ENCODE results near the gene TADA1. TPM values are rescaled to one million over a fixed set of nuclear protein-coding genes. Genes with fewer than 3 reads are reported as not detected.

The TADA1 gene
- polyA plus RNA-seq, 1 donor (not counting 4 experiments of a cell fraction or from before 2014, with no cell fraction given) = 15.0 TPM

DNA sequence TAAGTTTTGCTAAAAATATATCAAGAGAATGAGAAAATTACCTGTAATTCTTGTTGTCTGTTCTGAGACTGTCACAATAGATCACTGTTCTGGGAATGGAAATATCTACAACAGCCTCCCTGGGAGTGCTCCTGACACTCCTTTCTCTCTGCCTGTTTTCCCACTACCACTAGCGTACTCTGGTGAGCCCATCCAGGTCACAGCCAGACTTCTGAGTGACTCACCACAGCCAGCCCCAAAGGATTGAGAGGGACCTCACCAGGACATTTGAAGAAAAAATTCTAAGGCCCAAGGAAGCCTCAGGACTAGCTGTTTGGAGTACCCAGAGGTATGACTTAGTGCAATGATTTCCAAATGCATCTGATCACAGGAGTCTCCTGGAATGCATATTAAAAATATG lies 39.0 kb upstream of the TADA1 start:
- no peak overlapping the region for H3K4me3 ChIP-seq (ENCODE audit: control insufficient read depth in 2 of 3, extremely low read depth in 1 of 3, insufficient read depth in 2 of 3, low read depth in 1 of 3, low read length in 3 of 3)
- no peak overlapping the region for H2AFZ ChIP-seq (ENCODE audit: control insufficient read depth, low read length)
- no peaks in the 10 kb centered on the region for H3K9me1 ChIP-seq (ENCODE audit: control insufficient read depth, extremely low read depth, insufficient read depth, low read length)
- no peaks in the 10 kb centered on the region for H3K79me2 ChIP-seq (ENCODE audit: control insufficient read depth, insufficient read depth, low read length)
- dilution Hi-C loops (cut with MboI; ENCODE audit: extremely low pct_ligation_motif_present, low sequenced_read_pairs) = no loop called here
- peaks cover 2% of the 10 kb centered on the region for H3K4me1 ChIP-seq (ENCODE audit: control insufficient read depth, extremely low read depth, insufficient read depth, low read length)
- FAIRE-seq (no peak), DNase-seq (ENCODE audit: low read depth, low spot score) (no peak)
- peaks cover 16% of the 10 kb centered on the region for H3K27me3 ChIP-seq (ENCODE audit: control insufficient read depth, extremely low read depth, insufficient read depth, low read length)
- no peaks in the 10 kb centered on the region for H4K20me1 ChIP-seq (ENCODE audit: control insufficient read depth, extremely low read depth, insufficient read depth, low read length)
- H3K36me3 ChIP-seq (ENCODE audit: control insufficient read depth in 2 of 2, extremely low read depth in 1 of 2, insufficient read depth in 2 of 2, low read length in 2 of 2) = no peaks in the 10 kb centered on the region
- TF ChIP-seq, protein P1, sequence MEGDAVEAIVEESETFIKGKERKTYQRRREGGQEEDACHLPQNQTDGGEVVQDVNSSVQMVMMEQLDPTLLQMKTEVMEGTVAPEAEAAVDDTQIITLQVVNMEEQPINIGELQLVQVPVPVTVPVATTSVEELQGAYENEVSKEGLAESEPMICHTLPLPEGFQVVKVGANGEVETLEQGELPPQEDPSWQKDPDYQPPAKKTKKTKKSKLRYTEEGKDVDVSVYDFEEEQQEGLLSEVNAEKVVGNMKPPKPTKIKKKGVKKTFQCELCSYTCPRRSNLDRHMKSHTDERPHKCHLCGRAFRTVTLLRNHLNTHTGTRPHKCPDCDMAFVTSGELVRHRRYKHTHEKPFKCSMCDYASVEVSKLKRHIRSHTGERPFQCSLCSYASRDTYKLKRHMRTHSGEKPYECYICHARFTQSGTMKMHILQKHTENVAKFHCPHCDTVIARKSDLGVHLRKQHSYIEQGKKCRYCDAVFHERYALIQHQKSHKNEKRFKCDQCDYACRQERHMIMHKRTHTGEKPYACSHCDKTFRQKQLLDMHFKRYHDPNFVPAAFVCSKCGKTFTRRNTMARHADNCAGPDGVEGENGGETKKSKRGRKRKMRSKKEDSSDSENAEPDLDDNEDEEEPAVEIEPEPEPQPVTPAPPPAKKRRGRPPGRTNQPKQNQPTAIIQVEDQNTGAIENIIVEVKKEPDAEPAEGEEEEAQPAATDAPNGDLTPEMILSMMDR (optimal IDR thresholded peaks at IDR 0.05 in 1 of 3, IDR thresholded peaks at IDR 0.05 in 1 of 3, conservative IDR thresholded peaks at IDR 0.05 in 1 of 3; ENCODE audit: extremely low read depth in 1 of 3, insufficient read depth in 2 of 3, low read length in 3 of 3) = no peak
- TF ChIP-seq EZH2 (IDR thresholded peaks at IDR 0.05; ENCODE audit: low read length) = no peak
- H3K4me2 ChIP-seq (ENCODE audit: control insufficient read depth, extremely low read depth, insufficient read depth, low read depth, low read length) = no peak overlapping the region
- H3K9me3 ChIP-seq (ENCODE audit: control insufficient read depth, low read depth, low read length) = no peaks in the 10 kb centered on the region
- no peak overlapping the region for H3K9ac ChIP-seq (ENCODE audit: control insufficient read depth, extremely low read depth, insufficient read depth, low read length)
- H3K27ac ChIP-seq (ENCODE audit: control insufficient read depth, insufficient read depth, low read length) = no peak overlapping the region

GRCh38 chr1:166914111-166914510 lies 38.0 kb upstream of the TADA1 start:
- H2AFZ ChIP-seq (ENCODE audit: control insufficient read depth, low read length) = no peak overlapping the region
- H3K4me3 ChIP-seq (ENCODE audit: control insufficient read depth in 2 of 3, extremely low read depth in 1 of 3, insufficient read depth in 2 of 3, low read depth in 1 of 3, low read length in 3 of 3) = no peak overlapping the region
- H3K27ac ChIP-seq (ENCODE audit: control insufficient read depth, insufficient read depth, low read length) = no peak overlapping the region
- H4K20me1 ChIP-seq (ENCODE audit: control insufficient read depth, extremely low read depth, insufficient read depth, low read length) = no peaks in the 10 kb centered on the region
- H3K9me1 ChIP-seq (ENCODE audit: control insufficient read depth, extremely low read depth, insufficient read depth, low read length) = no peaks in the 10 kb centered on the region
- no peaks in the 10 kb centered on the region for H3K79me2 ChIP-seq (ENCODE audit: control insufficient read depth, insufficient read depth, low read length)
- dilution Hi-C loops (cut with MboI; ENCODE audit: extremely low pct_ligation_motif_present, low sequenced_read_pairs) = no loop called here
- TF ChIP-seq, protein P1 (optimal IDR thresholded peaks at IDR 0.05 in 1 of 3, IDR thresholded peaks at IDR 0.05 in 1 of 3, conservative IDR thresholded peaks at IDR 0.05 in 1 of 3; ENCODE audit: extremely low read depth in 1 of 3, insufficient read depth in 2 of 3, low read length in 3 of 3) = no peak
- no peak for TF ChIP-seq EZH2 (IDR thresholded peaks at IDR 0.05; ENCODE audit: low read length)
- H3K27me3 ChIP-seq (ENCODE audit: control insufficient read depth, extremely low read depth, insufficient read depth, low read length) = peaks cover 10% of the 10 kb centered on the region
- FAIRE-seq (no peak), DNase-seq (ENCODE audit: low read depth, low spot score) (no peak)
- no peaks in the 10 kb centered on the region for H3K36me3 ChIP-seq (ENCODE audit: control insufficient read depth in 2 of 2, extremely low read depth in 1 of 2, insufficient read depth in 2 of 2, low read length in 2 of 2)
- H3K9ac ChIP-seq (ENCODE audit: control insufficient read depth, extremely low read depth, insufficient read depth, low read length) = no peak overlapping the region
- H3K4me2 ChIP-seq (ENCODE audit: control insufficient read depth, extremely low read depth, insufficient read depth, low read depth, low read length) = no peak overlapping the region
- peaks cover 2% of the 10 kb centered on the region for H3K4me1 ChIP-seq (ENCODE audit: control insufficient read depth, extremely low read depth, insufficient read depth, low read length)
- H3K9me3 ChIP-seq (ENCODE audit: control insufficient read depth, low read depth, low read length) = no peaks in the 10 kb centered on the region

Measured in keratinocyte (primary cell).